BE2C (cell line): ENCODE results near the gene GRIA3.

ENCODE experiments used
- DNase-seq: peaks from one replicate; pipeline ENCODE4 v3.0.0-alpha.2; 2020
- H3K27me3 ChIP-seq: fragments of 250-450 bp; sonication (Bioruptor Pico); 2 replicates; pipeline ENCODE4 v1.5.1; 2020; ENCODE audit warnings: mild to moderate bottlenecking
- H3K36me3 ChIP-seq: fragments of 250-450 bp; sonication (Bioruptor Pico); 2 replicates; pipeline ENCODE4 v1.5.1; 2020; ENCODE audit warnings: mild to moderate bottlenecking
- H3K4me1 ChIP-seq: fragments of 250-450 bp; sonication (Bioruptor Pico); 2 replicates; pipeline ENCODE4 v1.5.1; 2020
- H3K4me3 ChIP-seq: 2 replicates; pipeline ENCODE4 v1.5.1; 2011; ENCODE audit warnings: low read depth, low read length
- H3K9me3 ChIP-seq: fragments of 250-450 bp; sonication (Bioruptor Pico); 2 replicates; pipeline ENCODE4 v1.5.1; 2020
- TF ChIP-seq, protein P1 (sequence below): IDR thresholded peaks from 2 replicates; pipeline ENCODE4 v1.5.1; 2012; ENCODE audit warnings: mild to moderate bottlenecking, low read depth, low read length

The GRIA3 gene

DNA sequence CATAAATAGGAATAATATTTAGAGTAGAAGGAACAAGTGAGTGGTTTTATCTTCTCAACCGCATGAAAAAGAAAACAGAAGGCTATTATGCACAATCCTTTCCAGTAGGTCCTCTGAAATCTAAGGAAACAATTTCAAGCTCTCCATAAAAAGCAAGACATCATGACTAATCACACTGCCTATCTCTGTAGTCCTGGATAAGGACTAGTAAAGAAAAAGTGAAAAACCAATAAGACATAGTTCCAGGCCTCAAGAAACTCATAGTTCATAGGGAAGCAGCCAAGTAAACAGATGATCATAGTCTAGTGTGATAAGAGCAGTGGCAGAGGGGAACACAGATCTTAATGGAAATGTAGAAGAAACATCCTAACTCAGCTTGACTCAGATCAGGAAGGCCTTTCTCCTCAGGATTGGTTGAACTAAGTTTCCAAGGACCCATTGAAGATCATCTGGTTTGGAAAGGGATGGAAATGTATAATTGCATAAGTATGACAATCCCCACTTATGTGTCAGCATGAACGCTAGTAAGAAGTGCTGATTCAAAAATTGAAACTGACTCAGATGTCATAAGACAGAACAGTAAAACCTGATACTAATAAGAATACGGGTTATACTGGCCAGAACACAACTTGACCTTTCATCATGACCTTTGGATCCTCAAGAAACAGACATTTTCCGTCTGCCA lies 155.3 kb downstream of the GRIA3 start:
- TF ChIP-seq, protein P1, sequence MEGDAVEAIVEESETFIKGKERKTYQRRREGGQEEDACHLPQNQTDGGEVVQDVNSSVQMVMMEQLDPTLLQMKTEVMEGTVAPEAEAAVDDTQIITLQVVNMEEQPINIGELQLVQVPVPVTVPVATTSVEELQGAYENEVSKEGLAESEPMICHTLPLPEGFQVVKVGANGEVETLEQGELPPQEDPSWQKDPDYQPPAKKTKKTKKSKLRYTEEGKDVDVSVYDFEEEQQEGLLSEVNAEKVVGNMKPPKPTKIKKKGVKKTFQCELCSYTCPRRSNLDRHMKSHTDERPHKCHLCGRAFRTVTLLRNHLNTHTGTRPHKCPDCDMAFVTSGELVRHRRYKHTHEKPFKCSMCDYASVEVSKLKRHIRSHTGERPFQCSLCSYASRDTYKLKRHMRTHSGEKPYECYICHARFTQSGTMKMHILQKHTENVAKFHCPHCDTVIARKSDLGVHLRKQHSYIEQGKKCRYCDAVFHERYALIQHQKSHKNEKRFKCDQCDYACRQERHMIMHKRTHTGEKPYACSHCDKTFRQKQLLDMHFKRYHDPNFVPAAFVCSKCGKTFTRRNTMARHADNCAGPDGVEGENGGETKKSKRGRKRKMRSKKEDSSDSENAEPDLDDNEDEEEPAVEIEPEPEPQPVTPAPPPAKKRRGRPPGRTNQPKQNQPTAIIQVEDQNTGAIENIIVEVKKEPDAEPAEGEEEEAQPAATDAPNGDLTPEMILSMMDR = no peak
- H3K4me1 ChIP-seq = no peaks in the 10 kb centered on the region
- H3K4me3 ChIP-seq = no peak overlapping the region
- no peak for DNase-seq
- no peaks in the 10 kb centered on the region for H3K36me3 ChIP-seq
- no peaks in the 10 kb centered on the region for H3K9me3 ChIP-seq
- no peaks in the 10 kb centered on the region for H3K27me3 ChIP-seq

DNA sequence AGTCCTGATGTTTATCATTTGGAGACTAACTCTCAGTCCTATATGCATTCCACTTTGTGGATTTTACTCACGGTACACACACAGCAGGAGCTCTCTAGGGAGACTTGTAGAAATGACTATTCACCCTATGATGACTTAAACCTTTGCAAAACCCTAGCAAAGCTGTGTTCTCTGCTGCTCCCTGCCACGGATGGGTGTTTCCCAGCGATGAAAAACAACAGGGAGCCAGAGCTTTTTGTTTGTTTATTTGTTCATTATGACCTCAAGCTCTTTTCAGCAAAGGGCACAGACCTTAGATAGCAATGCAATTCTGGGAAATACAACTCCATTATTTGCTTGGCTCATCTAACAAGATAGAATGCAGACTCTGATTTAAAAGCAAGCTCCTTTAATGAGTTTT lies 156.6 kb downstream of the GRIA3 start:
- H3K4me3 ChIP-seq = no peak overlapping the region
- no peaks in the 10 kb centered on the region for H3K36me3 ChIP-seq
- no peaks in the 10 kb centered on the region for H3K4me1 ChIP-seq
- no peaks in the 10 kb centered on the region for H3K27me3 ChIP-seq
- TF ChIP-seq, protein P1 = no peak
- no peaks in the 10 kb centered on the region for H3K9me3 ChIP-seq
- no peak for DNase-seq

DNA sequence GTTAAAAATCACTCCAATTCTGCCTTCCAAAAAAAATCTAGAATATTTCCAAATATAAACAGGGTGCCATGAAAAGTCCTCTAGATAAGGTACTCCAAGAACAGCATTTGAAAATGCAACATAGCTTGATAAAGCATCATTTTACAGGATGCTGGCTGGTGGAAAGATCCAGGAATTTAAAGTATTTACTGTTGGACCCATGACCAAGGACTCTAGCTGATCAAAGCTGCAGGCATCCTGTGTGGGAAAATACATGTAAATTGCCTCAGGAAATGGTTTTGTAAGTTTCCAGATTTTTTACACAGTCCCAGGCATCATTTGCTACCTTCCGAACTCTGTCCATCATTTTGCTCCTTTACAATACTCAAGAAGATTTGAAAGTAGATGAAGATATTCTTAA lies 164.4 kb downstream of the GRIA3 start:
- Histone ChIP-seq H3K27me3 (no peaks in the 10 kb centered on the region), H3K4me3 (no peak overlapping the region), H3K9me3 (no peaks in the 10 kb centered on the region), H3K4me1 (no peaks in the 10 kb centered on the region), H3K36me3 (no peaks in the 10 kb centered on the region)
- TF ChIP-seq, protein P1 = no peak
- DNase-seq = no peak

DNA sequence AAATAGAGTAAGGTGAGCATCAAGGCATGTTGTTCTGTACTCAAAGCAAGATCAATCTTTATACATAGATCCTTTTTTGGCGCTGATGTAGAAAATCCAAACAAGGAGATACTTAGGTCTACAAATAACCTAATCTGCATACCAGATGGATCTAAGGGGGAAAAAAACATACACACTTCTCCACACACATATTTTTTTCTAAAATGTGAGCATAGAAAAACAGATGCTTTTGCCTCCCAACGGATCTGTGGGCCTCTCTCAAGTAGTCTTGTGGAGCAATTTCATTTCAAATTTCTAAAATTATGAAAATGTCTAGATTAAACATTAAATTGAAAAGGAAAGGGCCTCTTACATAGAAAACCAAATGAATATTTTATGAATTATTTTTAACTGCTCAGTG lies 166.1 kb downstream of the GRIA3 start:
- H3K9me3 ChIP-seq = no peaks in the 10 kb centered on the region
- H3K4me1 ChIP-seq = no peaks in the 10 kb centered on the region
- no peak overlapping the region for H3K4me3 ChIP-seq
- DNase-seq = no peak
- no peaks in the 10 kb centered on the region for H3K27me3 ChIP-seq
- H3K36me3 ChIP-seq = no peaks in the 10 kb centered on the region
- TF ChIP-seq, protein P1 = no peak

DNA sequence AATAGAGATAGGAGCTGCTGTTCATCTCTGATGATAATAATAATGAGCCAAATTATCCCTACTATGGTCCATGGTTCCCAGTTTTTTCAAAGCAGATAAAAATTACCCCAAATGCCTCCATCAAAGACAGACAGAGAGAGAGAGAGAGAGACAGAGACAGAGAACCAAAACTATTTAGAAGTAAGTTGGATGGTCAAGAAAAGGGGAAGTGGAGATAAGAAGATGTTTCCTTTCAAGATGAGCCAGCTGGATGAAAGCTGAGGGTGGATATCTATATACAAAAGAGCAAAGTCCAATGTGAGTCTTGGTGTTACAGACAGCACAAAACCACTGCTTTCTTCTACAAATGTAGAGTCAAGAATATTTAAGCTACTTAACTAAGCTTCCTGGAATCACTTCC lies 173.9 kb downstream of the GRIA3 start:
- TF ChIP-seq, protein P1 = no peak
- no peak overlapping the region for H3K4me3 ChIP-seq
- H3K27me3 ChIP-seq = no peaks in the 10 kb centered on the region

DNA sequence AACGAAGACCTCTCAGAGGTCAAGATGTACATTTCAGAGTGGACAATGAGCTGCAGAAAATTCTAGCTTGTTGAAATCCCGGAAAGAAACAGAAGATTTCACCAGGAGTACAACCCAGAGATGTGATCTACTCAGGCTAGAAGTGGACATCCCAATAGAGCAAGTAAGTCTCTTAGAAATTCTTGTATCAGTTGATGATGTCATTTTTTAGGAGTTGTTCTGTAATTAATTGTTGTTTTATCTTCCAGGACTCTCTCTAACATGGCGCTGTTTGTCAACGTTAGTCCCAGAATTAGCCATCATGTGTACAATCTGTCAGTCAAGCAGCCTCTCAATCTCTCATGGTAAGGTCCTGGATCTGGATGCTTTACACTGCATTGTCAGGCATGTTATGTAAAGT lies 174.4 kb downstream of the GRIA3 start:
- TF ChIP-seq, protein P1 = no peak
- Histone ChIP-seq H3K4me1 (no peaks in the 10 kb centered on the region), H3K27me3 (no peaks in the 10 kb centered on the region), H3K9me3 (no peaks in the 10 kb centered on the region), H3K4me3 (no peak overlapping the region), H3K36me3 (no peaks in the 10 kb centered on the region)
- DNase-seq = no peak

More for the DNA sequence above, 173.9 kb downstream of the GRIA3 start:
- DNase-seq = no peak
- Histone ChIP-seq H3K36me3 (no peaks in the 10 kb centered on the region), H3K9me3 (no peaks in the 10 kb centered on the region), H3K4me1 (no peaks in the 10 kb centered on the region)
